RWPE2 (cell line): ENCODE measurements around the gene ITCH.

ENCODE experiments used
- ATAC-seq: fragments of 200-7000 bp; cut with Tn5 transposase; 3 replicates; pipeline ENCODE4 v1.9.1; 2021; ENCODE audit warnings: low read depth
- DNase-seq: peaks from one replicate; pipeline ENCODE4 v3.0.0-alpha.2; 2020; ENCODE audit warnings: low spot score
- H3K27ac ChIP-seq: fragments of 450-650 bp; 2 replicates; pipeline ENCODE4 v1.5.1; 2017; ENCODE audit warnings: mild to moderate bottlenecking; ENCODE audit not compliant: poor library complexity, severe bottlenecking
- H3K27me3 ChIP-seq: fragments of 250-450 bp; sonication (Bioruptor Pico); 2 replicates; pipeline ENCODE4 v1.5.1; 2021; ENCODE audit warnings: mild to moderate bottlenecking, moderate library complexity; ENCODE audit not compliant: insufficient read depth, poor library complexity, severe bottlenecking
- H3K36me3 ChIP-seq: fragments of 250-450 bp; sonication (Bioruptor Pico); 2 replicates; pipeline ENCODE4 v1.5.1; 2020; ENCODE audit warnings: low read depth, mild to moderate bottlenecking, moderate library complexity
- H3K4me1 ChIP-seq: fragments of 250-450 bp; sonication (Bioruptor Pico); 2 replicates; pipeline ENCODE4 v1.5.1; 2021; ENCODE audit warnings: mild to moderate bottlenecking, moderate library complexity; ENCODE audit not compliant: insufficient read depth, poor library complexity, severe bottlenecking
- H3K4me3 ChIP-seq: fragments of 250-450 bp; sonication (Bioruptor Pico); 2 replicates; pipeline ENCODE4 v1.5.1; 2021; ENCODE audit warnings: mild to moderate bottlenecking, moderate library complexity; ENCODE audit not compliant: severe bottlenecking
- H3K9me3 ChIP-seq: fragments of 250-450 bp; sonication (Bioruptor Pico); 2 replicates; pipeline ENCODE4 v1.5.1; 2021; ENCODE audit warnings: mild to moderate bottlenecking, moderate library complexity; ENCODE audit not compliant: severe bottlenecking
- CTCF ChIP-seq: fragments of 450-650 bp; IDR thresholded peaks from one replicate; pipeline ENCODE4 v1.5.1; 2017; ENCODE audit warnings: mild to moderate bottlenecking, moderate library complexity; ENCODE audit not compliant: poor library complexity, severe bottlenecking

The ITCH gene

GRCh38 chr20:34485068-34485634 lies 122.1 kb downstream of the ITCH start:
- no peaks in the 10 kb centered on the region for H3K4me1 ChIP-seq
- H3K27ac ChIP-seq: no peak overlapping the region
- no peaks in the 10 kb centered on the region for H3K9me3 ChIP-seq
- H3K27me3 ChIP-seq: no peaks in the 10 kb centered on the region
- peaks cover 100% of the 10 kb centered on the region for H3K36me3 ChIP-seq
- no peak for ATAC-seq
- DNase-seq: no peak
- no peak for TF ChIP-seq CTCF
- H3K4me3 ChIP-seq: no peak overlapping the region

GRCh38 chr20:34491226-34491931 lies 128.3 kb downstream of the ITCH start:
- Histone ChIP-seq H3K4me3 (no peak overlapping the region), H3K4me1 (no peaks in the 10 kb centered on the region), H3K9me3 (no peaks in the 10 kb centered on the region), H3K27ac (no peak overlapping the region), H3K36me3 (peaks cover 100% of the 10 kb centered on the region), H3K27me3 (no peaks in the 10 kb centered on the region)
- TF ChIP-seq CTCF: no peak
- ATAC-seq: no peak
- no peak for DNase-seq

- DNase-seq: no peak
- no peak for TF ChIP-seq CTCF
- H3K9me3 ChIP-seq: no peaks in the 10 kb centered on the region
- peaks cover 100% of the 10 kb centered on the region for H3K36me3 ChIP-seq
- ATAC-seq: no peak
- H3K4me1 ChIP-seq: no peaks in the 10 kb centered on the region
- no peaks in the 10 kb centered on the region for H3K27me3 ChIP-seq
- no peak overlapping the region for H3K27ac ChIP-seq
- H3K4me3 ChIP-seq: no peak overlapping the region
These were observed 128.9 kb downstream of the ITCH start for GRCh38 chr20:34491932-34492509.

- ATAC-seq (peak; percentile 21), DNase-seq (no peak)
- peaks cover 98% of the 10 kb centered on the region for H3K36me3 ChIP-seq
- no peak overlapping the region for H3K4me3 ChIP-seq
- no peaks in the 10 kb centered on the region for H3K9me3 ChIP-seq
- H3K27me3 ChIP-seq: no peaks in the 10 kb centered on the region
- no peak overlapping the region for H3K27ac ChIP-seq
- H3K4me1 ChIP-seq: no peaks in the 10 kb centered on the region
- no peak for TF ChIP-seq CTCF
These were observed 130.6 kb downstream of the ITCH start for GRCh38 chr20:34493646-34494045.

- no peak for DNase-seq
- H3K9me3 ChIP-seq: no peaks in the 10 kb centered on the region
- no peaks in the 10 kb centered on the region for H3K27me3 ChIP-seq
- no peak for ATAC-seq
- peaks cover 7% of the 10 kb centered on the region for H3K4me1 ChIP-seq
- no peak for TF ChIP-seq CTCF
- H3K4me3 ChIP-seq: no peak overlapping the region
- no peak overlapping the region for H3K27ac ChIP-seq
- H3K36me3 ChIP-seq: peaks cover 95% of the 10 kb centered on the region
These were observed 132.2 kb downstream of the ITCH start for GRCh38 chr20:34495307-34495706.
